Suprapubic skin (tissue), 4 donors: ENCODE data around the gene ERCC4.

ENCODE experiments used
- CTCF ChIP-seq, 2 donors: fragments of 200-600 bp in 1 of 2; fragments of 450-650 bp in 1 of 2; sonication (generic) in 1 of 2; IDR thresholded peaks; one replicate each; pipeline ENCODE4 v1.5.1; 2016 to 2019; ENCODE audit warnings: antibody characterized with exemption in 2 of 2, mild to moderate bottlenecking in 1 of 2, moderate library complexity in 1 of 2
- EP300 ChIP-seq: sonication (generic); formaldehyde crosslinking; IDR thresholded peaks from one replicate; pipeline ENCODE4 v1.6.1; 2017; ENCODE audit warnings: antibody characterized with exemption
- POLR2A ChIP-seq, 2 donors: fragments of 450-650 bp; IDR thresholded peaks; one replicate each; pipeline ENCODE4 v1.6.1; 2017; ENCODE audit warnings: antibody characterized with exemption in 2 of 2, mild to moderate bottlenecking in 2 of 2, moderate library complexity in 2 of 2
- POLR2AphosphoS5 ChIP-seq, 3 donors: sonication (generic); formaldehyde crosslinking; IDR thresholded peaks; one replicate each; pipeline ENCODE4 v1.6.1; 2017; ENCODE audit warnings: antibody characterized with exemption in 3 of 3

- no peak for TF ChIP-seq POLR2A (IDR thresholded peaks at IDR 0.05)
- TF ChIP-seq CTCF (IDR thresholded peaks at IDR 0.05), result no peak
- no peak for TF ChIP-seq POLR2AphosphoS5 (IDR thresholded peaks at IDR 0.05)
- no peak for TF ChIP-seq EP300
These were observed 17.3 kb upstream of the ERCC4 start for GRCh38 chr16:13902677-13903076.
